HG03175 (cell line): Measurements from ENCODE around the gene ITGA5.

Experiments used
- ATAC-seq: cut with Tn5 transposase; IDR thresholded peaks from one replicate; pipeline ENCODE4 v1.9.1; 2021; ENCODE audit warnings: mild to moderate bottlenecking, moderate library complexity; ENCODE audit not compliant: unreplicated experiment

Gene ITGA5

GRCh38 chr12:54412786-54413185, 6.3 kb downstream of the ITGA5 start:
- no peak for ATAC-seq

DNA sequence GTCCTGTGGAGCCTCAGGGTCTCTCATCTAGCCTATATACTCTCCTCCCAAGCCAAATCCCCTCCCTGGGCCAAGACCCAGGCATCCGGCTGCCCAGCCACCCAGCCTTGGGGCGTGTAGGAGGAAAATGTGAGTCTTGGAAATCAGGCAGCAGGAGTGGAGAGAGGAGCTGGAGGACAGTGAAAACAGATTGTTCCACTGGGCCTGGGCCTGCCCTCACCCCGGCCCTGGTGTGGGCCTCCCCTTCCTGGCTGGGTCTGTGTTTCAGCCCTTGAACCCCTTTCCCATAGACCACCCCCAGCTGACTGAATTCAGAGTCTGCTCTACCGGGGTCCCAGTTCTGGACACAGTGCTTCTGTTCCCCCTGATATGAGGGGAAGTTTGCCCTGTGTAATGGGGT, 6.7 kb downstream of the ITGA5 start:
- ATAC-seq = no peak

GRCh38 chr12:54411391-54412241, 7.5 kb downstream of the ITGA5 start:
- no peak for ATAC-seq

DNA sequence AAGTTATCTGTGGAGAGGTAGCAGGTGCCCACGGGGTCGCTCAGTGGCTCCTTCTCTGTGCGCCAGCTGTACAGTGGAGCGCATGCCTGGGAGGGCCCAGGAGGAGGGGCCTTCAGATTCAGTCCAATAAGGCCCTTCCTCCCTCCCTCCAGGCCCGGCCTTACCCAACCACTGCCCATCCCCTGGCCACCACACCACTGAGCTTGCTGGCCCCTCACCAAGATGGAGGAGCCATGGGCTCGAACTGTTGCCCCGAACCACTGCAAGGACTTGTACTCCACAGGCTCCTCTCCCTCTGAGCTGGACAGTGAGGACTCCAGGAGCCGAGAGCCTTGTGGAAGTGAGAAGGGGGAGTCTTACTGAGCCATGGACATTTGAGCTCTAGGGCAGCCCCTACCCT, 9.8 kb downstream of the ITGA5 start:
- ATAC-seq = no peak

DNA sequence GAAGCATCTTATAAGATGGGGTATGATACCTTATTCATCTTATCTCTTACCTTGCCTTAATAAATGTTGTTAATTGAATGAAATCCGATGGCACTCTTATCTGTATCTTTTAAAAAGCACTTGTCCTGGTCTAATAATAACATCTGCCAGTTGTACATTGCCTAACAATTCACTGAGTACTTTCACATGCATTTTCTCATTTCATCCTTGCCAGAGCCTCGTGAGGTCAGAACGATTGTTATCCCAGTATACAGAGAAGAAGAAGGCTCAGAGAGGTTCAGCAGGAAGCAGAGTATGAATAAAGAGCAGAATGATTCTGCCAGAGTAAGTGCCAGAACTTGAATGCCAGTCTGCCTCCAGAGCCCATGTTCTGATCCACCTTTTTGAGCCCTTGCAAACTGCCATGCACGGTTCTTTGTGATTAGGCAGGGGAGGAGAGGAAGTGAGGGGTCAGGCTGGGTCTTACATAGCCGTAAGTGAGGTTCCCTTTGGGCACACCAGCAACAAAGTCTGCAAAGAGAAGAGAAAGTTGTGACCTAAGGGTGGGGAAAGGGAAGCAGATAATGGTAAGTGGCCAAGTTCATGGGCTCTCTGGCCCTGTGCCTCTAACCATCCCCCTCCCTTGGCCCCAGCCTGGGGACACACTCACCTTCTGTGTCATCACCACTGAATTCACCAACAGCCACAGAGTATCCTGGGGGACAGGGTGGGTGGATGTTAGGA, 11.7 kb downstream of the ITGA5 start:
- no peak for ATAC-seq

- no peak for ATAC-seq
Measured at GRCh38 chr12:54405573-54405972, 13.5 kb downstream of the ITGA5 start.

DNA sequence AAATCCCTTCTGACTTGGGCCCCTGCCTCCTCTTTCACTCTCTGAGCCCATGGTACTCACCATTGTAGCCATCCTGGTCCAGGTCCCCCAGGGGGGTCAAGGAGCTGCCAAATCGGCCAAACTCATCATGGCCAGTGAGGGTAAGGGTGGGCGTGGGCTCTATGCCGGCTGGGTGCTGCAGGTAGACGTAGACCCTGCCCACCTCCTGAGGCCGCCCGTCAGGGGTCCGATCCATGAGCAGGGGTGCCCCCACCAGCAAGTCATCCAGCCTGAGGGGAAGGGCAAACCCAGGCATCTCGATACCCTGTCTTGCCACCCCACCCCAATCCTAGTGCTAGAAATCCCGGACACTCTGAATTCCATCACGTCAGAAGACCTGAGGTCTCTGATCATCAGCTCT, 14.0 kb downstream of the ITGA5 start:
- no peak for ATAC-seq

DNA sequence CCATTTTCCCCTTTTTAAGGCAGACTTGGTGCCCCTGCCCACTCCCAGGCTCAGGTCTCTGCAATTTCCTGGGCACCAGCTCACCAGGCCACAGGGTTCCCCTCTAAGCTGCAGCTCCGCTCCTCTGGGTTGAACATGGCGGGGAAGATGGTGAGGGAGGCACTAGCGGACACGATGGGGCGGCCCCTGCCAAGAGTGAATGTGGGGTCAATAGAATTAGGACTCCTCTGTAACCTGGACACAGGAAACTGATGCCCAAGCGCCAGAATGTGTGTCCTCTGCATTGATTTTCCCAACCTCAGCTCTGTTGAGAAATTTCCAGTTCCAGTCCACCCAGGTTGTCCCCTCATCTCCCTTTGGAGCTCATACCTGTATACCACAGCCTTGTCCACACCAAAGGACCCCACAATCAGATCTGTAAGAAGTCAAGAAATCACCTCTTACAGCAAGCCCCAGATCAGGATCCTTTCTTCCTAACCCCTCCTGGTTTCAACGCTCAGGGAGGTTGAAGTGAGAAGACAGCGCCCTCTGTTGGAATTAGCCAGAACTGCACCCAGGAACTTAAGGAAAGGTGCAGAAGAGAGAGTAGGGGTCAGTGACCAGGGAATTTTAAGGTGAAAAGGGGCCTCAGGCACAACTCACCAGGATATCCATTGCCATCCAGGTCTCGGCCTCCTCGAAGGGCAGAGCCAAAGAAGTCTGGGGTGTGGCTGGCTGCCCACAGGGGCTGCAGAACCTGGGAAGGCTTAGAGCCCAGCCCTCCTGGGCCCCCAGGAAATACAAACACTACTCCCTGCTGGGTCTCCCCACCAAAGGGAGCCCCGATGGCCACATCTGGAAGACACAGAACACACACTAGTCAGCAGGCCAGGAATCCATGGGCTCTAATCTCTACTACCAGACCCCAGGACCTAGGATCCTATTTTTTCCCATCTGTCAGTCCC, 14.7 kb downstream of the ITGA5 start:
- no peak for ATAC-seq

GRCh38 chr12:54401119-54401518, 17.9 kb downstream of the ITGA5 start:
- ATAC-seq = no peak

- peak; percentile 88 for ATAC-seq
Measured at GRCh38 chr12:54398995-54399793, 19.9 kb downstream of the ITGA5 start.

DNA sequence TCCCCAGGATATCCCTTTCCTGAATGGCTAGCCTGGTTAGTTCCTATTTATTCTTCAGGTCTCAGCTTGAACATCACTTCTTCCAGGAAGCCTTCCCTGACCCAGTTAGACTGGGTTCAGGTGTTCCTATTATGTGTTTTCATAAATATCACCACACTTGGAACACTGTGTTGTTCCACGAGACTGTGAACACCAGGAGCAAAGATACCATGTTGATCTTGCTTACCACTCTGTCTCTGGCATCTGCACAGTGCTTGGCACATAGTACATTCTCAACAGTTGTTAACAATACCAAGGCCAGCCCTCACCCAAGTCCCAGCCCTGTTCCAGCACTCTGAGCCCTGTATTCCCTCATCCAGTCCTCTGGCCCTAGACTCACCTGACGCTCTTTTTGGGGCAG, 20.8 kb downstream of the ITGA5 start:
- ATAC-seq = no peak

GRCh38 chr12:54397157-54397556, 21.9 kb downstream of the ITGA5 start:
- ATAC-seq = no peak

DNA sequence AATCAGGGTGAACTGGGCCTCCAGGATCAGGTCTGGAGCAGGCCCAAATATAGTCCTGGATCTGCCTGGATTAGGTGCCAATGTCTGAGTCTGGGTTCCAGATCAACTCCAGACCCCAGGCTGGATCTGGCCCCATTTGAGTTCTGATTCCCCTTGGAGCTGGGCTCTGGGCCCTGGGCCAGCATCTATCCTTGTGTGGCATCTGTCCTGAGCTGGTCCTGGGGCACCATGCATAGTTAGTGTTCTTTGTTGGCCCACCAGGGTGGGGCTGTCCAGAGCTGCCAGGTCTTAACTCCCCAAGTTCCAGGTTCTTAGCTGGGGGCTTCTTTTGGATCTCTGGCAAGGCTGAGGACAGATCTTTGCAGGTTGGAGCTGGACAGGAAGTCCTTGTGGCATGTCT, 23.5 kb downstream of the ITGA5 start:
- no peak for ATAC-seq

DNA sequence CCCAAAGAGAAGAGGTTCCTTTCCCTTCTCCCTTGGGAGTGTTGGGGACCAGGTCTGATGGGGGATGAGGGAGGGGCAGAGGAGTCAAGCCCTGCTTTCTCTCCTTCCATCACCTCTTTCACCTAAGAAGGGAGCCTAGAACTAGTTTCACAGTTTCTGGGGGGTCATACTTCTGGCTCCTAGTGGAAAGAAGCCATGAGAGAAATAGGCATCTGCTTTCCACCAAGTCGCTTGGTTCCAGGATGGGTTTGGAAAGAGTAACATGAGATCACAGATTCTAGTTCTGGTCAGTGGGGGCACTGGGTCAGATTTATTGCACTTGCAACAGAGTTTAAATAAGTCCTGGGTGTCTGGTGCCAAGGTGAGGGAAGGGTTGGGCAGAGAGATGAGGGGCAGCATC, 24.1 kb downstream of the ITGA5 start:
- ATAC-seq = no peak

DNA sequence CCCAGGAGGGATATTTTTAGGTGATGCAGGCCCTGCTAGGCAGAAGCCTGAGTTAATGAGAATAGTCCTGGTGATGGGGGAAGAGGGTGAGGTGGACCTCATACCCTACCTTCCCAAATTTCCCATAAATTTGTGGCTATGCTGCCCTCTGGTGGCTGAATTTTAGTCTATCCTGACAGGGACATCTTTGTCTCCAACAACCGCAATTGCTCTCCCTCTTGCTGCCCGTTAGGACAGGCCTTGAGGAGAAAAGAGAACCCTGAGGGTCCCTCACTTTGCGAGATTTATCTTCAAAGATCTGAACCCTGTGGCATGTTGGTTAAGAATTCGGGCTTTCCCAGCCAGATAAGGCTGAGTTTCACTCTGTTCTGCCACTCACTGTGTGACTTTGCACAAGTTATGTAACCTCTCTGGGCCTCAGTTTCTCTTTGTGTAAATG, 24.8 kb downstream of the ITGA5 start:
- ATAC-seq = no peak

- no peak for ATAC-seq
Measured at GRCh38 chr12:54393743-54394142, 25.3 kb downstream of the ITGA5 start.

DNA sequence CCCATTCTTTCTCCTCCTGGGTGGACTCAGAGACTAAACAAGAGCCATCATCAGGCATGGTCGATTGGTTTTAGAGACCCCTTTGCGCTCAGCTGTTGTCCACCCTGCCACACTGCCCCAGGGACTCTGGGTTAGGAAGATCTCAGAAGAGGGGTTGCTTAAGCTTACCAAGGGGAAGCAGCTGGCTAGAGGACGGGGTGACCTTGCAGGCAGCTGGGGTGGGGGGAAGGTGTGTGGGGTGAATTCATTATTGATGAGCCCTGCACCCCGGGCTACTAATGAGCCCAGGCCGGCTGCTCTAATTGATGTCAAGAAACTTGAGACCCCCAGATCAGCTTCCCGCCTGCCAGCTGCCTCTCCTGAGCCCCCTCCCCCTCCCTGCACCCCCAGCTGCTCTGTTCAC, 25.9 kb downstream of the ITGA5 start:
- ATAC-seq = no peak

GRCh38 chr12:54392485-54393206, 26.4 kb downstream of the ITGA5 start:
- ATAC-seq = no peak

DNA sequence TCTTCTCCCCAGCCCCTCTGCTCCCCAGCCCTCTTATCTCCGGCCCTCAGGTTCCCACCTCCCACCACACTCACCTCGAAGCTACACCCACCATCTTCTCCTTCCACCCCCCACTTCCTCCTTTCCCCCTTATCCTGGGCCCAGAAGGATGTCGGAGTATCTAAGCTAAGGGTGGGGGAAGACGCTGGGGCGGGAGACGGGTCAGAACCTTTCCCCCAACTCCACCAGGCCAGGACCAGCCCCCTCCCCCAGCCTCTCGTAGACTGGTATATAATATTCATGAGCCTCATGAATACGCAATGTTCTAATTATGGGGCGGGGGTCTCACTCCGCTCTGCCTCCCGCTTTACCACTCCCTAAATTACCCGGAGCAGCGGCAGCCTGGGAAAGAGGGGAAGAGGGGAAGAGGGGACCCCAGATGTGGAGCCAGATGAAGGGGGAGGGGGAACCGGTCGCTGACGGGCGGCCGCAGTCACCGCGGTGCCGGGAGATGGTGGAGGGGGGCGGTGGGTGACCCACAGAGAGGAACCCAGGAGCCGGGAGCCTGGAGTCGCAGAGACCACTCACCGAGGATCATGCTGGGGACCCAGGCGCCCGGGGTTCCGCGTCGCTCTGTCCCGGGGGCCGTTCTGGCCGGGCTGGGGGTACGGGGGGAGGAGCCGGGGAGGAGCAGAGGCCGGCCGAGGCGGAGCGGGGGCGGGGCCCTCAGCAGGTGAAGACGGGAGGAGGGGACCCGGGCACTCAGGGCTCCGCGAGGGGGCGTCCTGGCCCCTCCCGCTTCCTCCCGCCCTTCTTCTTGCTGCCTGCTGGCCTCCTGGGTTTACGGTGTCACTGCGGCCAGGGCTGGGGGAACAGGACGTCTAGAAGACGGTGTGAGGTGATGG, 28.2 kb downstream of the ITGA5 start:
- peak; percentile 73 for ATAC-seq
